ENCODE measurements around the gene AFF1.

Gene AFF1

GRCh38 chr4:87179751-87180150 lies 244.9 kb downstream of the AFF1 start:
- no peak for DNase-seq

- no peak for DNase-seq
These were observed 246.0 kb downstream of the AFF1 start for GRCh38 chr4:87180767-87181166.

- DNase-seq: no peak
These were observed 250.5 kb downstream of the AFF1 start for GRCh38 chr4:87185146-87185870.

- no peak for DNase-seq
These were observed 253.2 kb downstream of the AFF1 start for GRCh38 chr4:87188048-87188447.

- no peak for DNase-seq
These were observed 254.1 kb downstream of the AFF1 start for GRCh38 chr4:87188932-87189331.

Data from islet precursor cell (in vitro differentiated cells).